Non-pigmented ciliary epithelial cell (primary cell): ENCODE data around the gene PRSS38.

ENCODE experiments used
- DNase-seq: peaks from one replicate; pipeline ENCODE4 v3.0.0-alpha.2; 2010; ENCODE audit warnings: low read depth

PRSS38 gene

DNA sequence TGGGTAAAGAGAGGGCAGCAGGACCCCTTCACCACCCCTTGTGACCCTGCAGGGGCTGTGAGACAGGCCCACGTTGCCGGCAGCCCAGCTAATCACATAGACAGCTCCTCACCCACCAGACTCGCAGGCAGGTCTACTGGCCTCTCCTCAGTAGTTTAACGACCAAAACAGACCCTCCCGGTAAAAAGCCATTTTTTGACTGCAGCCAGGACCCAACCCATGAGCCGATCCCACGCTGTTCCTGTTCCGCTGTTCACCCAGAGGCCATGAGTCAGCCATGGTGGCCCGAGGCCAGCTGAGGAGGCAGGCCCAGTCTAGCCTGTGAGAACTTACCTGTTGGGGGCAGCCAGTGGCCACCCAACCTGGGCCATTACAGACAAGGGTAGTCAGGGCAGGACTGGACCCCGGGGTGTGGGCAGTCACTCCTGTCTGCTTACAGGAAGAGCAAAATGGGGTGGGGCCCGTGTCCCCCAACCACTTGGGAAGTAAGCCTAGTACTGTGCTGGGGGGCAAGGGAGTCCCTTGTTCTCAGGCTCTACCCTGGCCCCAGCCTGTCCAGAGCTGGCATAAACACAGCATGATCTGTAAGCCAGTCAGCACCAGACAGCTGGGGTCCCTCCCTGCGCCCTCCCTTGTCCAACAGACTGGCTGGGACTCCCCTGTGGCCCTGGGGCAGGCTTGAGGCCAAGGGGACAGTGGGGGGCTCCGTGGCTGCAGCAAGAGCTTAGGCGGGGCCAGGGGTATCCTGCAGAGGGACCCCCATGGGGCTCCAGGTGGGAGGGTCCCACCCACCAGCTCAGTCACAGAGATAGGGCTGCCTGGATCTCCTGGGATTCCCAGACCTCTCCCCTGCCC lies 70.4 kb downstream of the PRSS38 start:
- no peak for DNase-seq

DNA sequence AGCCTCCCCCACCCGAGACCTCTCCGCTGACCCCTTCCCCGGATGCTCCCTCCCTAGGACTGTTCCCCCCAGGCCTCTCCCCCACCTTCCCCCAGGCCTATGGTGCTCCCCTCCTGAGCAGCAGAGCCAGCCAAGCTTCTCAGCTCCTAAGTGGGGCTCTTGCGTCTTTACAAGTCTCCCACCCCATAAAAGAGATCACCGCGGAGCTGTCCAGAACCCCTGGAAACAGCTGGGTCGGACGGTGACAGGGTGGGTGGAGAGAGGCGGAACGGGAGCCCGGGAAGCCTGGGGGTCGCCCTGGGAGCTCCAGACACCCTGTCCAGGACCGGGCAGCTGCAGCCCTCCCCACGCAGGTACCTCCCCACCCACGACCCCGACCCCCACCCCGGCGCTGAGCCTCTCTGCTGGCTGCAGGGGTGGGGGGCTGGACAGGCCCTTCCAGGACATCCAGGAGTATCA lies 71.1 kb downstream of the PRSS38 start:
- DNase-seq: no peak

DNA sequence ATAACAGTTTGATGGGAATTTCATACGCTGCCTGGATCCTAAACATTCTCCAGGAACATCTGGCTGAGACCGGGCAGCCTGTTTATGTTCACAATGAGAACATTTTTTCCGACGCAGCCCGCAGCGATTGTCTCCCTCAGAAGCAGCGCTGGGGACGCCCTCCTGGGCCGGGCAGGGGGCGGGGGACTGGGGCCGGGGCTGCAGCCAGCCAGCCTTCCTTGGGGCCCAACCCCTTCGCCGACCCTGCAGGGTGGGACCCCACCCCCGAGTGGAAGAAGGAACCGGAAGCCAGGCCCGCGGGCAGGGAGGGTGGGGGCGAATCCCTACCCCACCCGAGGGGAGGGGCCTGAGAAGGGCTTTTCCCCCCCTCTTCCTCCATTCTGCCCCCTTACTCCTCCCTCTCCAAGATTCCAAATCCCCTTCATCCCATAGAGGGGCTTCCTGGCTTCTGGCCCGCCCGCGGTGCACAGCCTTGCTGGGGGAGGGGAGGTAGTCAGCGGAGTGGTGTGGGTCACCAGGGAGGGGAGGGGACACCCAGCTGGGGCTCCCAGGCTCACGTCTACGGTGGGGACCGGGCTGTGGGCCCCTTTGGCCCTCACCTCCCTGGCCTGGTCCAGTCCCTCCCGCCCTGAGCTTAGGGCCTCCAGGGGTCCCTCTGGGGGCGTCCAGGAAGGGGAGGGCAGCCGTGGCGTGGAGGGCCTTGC lies 71.7 kb downstream of the PRSS38 start:
- no peak for DNase-seq

DNA sequence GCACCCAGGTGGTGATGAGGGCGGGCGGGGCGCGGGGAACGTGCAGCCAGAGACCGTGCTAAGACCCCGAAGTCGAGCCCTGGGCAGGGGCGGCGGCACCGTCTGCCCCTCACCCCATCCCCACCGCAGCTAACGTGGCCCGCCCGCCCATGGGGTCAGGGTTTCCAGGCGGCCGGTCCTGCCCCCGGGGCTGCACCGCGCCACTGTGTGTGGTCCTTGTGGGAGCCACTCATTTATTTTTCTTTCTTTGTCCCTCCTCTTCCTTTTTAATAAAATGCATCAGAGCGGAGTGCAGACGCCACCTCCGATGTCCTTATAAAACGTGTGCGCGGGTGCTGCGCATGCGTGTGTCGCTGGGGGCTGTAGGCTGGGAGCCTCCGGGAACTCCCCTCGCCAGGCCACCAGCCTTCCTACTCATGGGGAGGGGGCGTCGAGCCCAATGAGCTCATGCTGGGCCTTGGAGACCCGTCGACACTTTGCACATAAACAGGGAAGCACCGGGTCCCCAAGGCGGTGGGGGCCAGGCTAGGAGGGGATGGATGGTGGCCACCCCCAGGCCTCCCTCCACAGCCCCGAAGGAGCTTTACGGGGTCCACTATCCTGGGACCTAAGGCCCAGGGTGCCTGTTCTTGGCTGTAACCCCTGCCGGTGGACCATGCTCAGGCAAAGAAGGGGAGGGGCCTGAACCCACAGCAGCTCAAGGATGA lies 72.4 kb downstream of the PRSS38 start:
- DNase-seq: no peak

DNA sequence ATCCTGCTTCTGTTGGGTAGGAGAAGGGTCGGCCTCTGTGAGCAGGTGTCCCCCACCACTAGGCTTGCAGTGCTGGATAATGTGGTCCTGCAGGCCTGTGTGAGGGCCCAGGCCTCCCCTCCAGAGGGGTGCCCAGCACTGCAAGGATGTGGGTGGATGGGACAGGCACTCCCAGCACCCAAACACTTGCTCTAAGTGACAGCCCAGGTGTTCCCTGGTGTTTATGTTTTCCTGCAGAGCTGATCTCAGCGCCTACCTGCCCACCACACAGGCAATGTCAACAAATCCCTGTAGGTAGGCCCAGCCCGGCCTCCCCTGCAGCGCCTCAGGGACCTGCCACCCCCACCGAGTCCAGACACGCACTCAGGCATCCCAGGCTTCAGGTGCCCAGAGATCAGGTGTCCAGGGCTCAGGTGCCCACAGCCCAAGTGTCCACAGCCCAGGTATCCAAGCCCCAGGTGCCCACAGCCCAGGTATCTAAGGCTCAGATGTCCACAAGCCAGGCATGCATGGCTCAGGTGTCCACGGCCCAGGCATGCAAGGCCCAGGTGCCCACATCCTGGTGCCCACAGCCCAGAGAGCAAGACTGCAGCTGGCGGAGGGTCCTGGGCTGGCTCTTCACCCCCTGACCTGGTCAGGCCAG lies 73.0 kb downstream of the PRSS38 start:
- DNase-seq: no peak

DNA sequence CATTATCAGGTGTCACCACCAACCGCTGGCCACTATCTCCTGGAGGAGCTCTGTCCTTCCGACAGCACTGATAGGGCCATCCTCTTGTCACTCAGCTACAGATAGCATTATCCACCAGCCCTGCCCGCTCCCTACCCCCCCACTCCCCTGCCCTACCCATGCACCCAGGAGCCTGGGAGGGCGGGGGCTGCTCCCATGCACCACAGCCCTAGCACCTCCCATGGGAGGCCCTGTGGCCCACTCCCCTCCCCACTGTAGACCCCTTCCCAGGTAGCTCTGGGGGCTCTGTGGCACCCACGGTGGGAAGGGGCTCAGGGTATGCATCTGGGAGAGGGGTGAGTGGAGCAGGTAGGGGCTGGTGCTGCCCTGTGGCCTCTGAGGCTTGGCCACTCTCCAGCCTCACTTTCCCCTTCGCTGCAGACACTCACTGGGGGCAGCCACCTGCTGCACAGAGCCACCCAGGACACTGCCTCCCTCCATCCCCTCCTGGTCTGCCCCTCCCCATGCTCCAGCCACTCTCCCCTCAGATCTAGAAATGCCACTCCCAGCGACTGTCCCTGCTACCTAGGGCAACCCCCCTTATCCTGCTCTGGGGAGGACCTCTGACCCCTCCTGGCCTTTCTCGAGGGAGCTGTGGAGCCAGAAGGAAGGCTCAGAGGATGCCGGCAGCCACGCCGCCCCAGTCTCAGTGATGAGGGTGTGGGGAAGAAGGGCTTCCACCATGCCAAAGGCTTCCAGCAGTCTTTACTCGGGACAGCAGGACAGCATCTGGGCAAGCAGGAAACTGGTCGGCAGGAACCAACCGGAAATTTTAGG lies 73.8 kb downstream of the PRSS38 start:
- no peak for DNase-seq

DNA sequence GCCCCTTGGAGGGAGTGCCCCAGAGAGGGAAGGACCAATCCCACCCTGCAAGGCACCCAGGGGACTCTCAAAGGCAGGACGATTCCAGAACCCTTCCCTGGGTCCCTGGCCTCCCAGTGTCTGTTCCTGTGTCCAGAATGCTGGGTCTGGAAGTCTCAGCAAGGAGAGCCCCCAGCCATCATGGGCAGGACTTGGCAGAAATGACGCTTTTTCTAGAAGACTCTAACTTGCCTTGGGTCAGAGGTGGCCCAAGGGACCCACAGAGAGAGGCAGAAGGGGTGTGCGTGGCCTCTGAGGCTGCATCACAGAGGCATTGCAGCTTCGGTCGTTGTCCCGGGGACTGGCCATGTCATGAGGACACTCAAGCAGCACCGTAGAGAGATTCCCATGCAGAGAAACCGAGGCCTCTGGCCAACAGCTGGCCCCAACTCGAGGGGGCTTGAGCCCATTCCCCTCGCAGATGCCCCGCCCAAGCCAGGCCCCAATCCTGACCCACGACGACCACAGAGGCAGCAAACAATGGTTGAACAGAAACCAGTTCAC lies 74.5 kb downstream of the PRSS38 start:
- DNase-seq: no peak

DNA sequence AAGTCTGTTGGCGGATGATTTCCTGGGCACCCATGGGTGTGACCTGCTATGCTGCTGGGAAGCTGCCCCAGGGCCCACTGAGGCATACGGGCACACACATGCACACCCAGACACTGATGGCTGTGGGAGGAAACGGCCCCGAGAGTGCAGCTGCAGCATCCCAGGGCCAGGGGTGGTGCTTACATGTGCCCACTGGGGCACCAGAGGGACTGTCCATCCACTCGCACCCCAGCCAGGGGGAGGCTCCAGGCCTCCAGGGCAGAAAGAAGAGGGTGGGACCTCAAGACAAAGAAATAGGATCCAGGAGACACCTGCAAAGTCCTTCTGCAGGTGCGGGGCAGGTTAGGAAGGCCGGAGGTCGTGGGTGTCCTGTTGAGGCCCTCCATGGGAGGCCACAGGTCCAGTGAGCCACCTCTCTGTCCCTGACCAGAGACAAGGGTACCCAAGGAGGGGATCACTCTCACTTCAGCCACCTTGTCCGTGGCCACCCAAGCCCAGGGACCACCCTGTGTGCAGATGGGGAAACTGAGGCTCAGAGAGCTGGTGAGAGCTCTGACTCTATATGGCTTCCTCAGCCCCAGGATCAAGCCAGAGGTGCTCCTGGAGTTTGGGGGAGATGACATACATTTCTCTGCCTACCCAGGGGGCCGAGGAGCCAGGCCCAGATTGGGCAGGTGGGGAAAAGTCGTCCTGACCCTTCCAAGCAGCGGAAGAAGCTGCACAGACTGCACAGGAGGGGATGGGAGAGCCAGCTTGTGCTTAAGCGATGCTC lies 75.2 kb downstream of the PRSS38 start:
- DNase-seq: no peak

DNA sequence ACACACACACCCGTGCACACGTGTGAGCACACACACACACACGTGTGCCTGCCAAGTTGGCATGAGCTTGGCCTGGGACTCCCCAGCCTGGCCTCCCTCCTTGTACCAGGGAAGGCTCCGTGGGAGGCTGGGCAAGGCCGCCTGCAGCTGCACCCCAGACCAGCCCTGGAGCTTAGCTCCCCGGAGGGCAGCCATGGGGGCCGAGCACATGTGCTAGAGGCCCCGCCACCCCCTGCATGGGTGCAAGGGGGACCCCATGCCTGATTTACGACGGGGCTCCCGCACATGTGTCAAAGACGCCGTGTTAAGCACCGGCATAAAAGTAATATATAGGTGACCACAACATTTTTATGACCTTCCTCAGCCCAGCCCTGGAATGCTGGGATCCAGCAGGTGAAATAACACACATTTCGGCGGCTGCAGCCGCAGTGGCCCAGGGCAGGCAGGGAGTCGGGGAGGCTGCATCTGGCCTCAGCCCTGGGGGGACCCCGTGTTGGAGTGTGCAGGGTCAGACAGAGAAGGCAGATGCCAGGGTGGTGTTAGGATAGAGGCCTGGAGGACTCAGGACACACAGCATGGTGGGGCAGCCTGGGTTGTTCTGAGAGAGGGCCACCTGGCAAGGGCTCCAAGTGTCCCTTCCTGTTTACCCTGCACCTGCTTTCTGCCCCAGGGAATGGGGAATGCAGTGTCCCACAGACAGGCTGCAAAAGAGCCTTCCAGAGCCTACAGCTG lies 75.9 kb downstream of the PRSS38 start:
- DNase-seq: no peak

DNA sequence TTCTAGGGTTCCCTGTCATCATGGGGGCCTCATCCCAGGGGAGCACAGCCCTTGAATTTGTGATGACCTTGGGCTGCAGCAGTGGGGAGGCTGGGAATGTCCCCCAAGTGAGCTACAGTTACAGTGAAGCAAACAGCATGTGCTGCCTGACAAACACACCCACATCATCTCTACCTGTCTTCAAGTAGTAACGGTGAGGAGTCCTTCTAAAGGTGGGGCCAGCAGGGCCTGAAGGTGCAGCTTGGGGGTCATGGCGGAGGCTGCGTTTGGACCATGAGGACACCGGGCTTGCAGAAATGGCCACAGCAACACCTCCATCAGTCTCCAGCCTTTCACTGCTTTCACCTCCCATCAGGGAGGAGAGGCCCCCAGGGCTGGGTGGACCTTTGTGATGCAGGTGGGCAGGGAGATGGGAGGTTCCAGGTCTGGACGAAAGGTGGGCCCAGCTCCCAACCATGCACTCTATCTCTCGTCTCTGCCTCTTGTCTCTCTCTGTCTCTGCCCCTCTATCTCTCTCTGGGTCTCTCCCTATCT lies 76.5 kb downstream of the PRSS38 start:
- DNase-seq: no peak

DNA sequence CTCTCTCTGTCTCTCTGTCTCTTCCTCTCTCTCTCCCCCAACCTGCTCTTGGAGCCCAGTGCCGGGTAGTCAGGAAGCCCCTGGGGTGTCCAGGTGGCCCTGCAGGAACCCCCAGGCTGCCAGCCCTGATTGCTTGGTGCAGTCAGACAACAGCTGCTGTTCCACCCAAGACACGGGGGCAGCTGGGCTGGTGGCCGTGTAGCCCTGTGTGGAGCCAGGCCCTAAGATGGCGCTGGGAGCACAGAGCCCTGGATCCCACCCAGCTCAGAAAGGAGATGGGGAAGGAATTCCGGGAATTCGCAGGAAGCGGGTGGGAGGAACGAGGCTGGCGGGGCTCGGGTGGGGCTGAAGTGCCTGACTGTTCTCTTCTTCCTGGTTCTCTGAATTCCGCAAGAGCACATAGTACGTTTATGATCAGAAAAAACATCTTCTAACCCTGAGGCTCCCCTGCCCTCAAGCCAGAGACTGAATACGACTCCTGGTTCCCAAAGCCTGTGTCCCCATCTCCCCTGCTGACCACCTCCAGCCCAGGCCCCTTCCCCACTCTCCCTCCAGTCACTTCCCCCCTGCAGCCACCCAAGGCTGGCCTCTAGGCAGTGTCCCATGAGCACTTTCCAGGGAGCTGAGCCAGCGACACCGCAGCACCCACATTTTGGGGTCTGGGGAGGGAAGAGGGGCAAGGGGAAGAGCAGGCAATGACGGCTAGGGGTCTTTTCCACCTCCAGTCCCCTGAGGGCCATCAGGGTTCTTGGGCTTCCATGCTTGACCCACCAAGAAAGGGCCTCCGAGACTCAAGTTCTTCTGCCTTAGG lies 77.2 kb downstream of the PRSS38 start:
- no peak for DNase-seq

DNA sequence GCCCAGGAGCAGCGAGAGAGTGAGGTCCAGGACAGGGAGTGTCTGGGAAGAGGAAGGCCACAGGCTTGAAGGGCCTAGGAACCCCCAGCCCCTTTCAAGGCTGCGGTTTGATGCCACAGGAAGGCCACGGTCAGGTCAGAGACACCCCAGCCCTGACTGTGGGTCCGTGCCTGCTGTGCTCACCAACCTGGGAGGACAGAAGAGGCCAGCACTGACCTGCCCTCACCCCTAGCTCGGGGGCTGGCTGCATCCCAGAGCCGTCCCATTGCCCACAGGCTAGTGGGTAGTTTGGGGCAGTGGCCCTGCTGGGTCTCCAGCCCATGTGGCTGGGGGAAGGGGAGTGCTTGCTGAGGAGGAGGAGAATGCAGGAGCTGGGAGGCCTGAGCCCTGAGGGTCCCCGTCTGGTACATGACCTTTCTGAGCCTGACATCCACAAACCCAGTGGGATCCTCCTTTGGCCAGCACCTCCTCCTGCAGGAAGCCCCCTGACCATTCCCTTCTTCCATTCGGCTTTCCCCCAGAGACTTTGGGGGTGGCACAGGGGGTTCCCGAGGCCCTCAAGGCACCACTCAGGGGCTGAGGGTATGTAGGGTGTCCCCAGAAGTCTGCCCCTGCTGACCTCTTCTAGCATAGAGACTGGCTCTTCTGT lies 77.9 kb downstream of the PRSS38 start:
- DNase-seq: no peak

DNA sequence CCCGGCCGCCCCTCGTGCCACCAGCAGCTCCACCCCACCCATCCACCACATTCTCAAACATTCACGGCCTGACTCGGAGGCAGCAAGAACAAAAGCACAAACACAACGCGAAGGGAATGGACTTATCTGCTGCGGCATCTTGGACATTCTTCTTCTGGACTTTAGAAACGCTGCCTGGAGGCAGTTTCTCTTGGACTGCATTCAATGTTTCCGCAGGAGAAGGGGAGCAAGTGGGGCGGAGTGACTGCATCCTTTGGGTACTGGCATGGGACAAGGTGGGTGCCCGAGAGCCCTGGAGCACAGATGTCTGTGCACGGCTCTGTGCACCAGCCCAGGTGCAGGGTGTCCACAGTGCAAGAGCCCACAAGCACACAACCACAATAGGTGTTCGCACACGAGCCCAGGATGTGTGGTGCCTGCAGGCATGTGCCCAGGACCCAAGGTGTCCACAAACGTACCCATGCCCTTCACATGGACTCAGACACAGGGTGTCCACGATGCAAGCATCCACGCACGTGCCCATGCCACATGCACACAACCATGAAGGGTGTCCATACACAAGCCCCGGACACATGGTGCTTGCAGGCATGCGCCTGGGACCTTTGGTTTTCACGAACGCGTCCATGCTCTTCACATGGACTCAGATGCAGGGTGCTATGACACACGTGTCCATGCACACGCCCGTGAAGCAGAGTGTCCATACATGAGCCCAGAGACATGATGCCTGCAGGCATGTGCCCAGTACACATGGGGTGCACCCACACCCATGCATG lies 78.7 kb downstream of the PRSS38 start:
- DNase-seq: no peak

DNA sequence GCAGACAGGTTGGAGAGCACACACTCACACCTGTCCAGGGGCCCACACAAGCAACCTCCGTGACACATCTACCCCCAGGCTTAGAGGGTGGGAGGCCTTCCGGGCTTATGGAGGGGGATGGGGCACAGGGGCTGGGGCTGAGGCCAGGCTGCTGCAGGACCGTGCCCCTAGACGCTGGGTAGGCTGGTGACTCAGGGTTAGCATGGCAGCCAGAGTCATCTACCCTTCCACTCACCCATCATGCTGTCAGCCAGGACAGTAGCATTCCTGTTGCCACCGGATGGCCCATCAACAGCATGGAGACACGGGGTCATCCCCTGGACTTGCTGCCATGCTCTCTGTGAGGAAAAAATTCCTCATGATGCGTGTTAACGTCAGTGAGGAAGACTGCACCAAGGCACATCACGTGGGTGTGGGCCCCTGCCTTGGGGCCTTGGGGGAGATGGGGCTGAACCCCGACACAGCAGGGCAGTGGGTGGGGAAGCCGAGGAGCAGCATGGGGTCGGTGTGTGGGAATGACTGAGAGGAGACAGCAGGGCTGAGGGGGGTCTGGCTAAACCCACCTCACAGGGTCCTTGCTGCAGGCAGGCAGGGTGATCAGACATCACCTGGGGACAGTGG lies 79.5 kb downstream of the PRSS38 start:
- no peak for DNase-seq
